Limb (tissue), 2 donors: ENCODE results near the gene TOGARAM2.
"Not testable (repeated sequence)": the region's sequence is repeated elsewhere in the genome, so short reads cannot be mapped to it uniquely, and the experiment has no call there.

Experiments
- DNase-seq, 2 donors: peaks; one replicate each; pipeline ENCODE4 v3.0.0-alpha.2; 2016; ENCODE audit errors: extremely low spot score in 2 of 2

Gene TOGARAM2

GRCh38 chr2:28977176-28977875 lies 3.8 kb upstream of the TOGARAM2 start:
- DNase-seq, result no peak

- DNase-seq, result not testable (repeated sequence)
These were observed 3.1 kb upstream of the TOGARAM2 start for GRCh38 chr2:28978001-28978400.

- DNase-seq, result no peak
These were observed 2.5 kb upstream of the TOGARAM2 start for GRCh38 chr2:28978606-28979005.

- DNase-seq, result no peak
These were observed 2.1 kb upstream of the TOGARAM2 start for GRCh38 chr2:28979041-28979440.

GRCh38 chr2:28979576-28980366 lies 1.3 kb upstream of the TOGARAM2 start:
- DNase-seq, result no peak

GRCh38 chr2:28980368-28981015 lies 606 bp upstream of the TOGARAM2 start:
- DNase-seq, result no peak

GRCh38 chr2:28981620-28982376 lies 700 bp downstream of the TOGARAM2 start:
- DNase-seq, result no peak

- DNase-seq, result no peak
These were observed 1.4 kb downstream of the TOGARAM2 start for GRCh38 chr2:28982381-28982950.

GRCh38 chr2:28986429-28986828 lies 5.3 kb downstream of the TOGARAM2 start:
- no peak for DNase-seq

- DNase-seq, result no peak
These were observed 8.9 kb downstream of the TOGARAM2 start for GRCh38 chr2:28989973-28990372.

- DNase-seq, result no peak
These were observed 9.3 kb downstream of the TOGARAM2 start for GRCh38 chr2:28990445-28990844.

- DNase-seq, result no peak
These were observed 9.9 kb downstream of the TOGARAM2 start for GRCh38 chr2:28991021-28991420.

GRCh38 chr2:28991460-28991859 lies 10.4 kb downstream of the TOGARAM2 start:
- DNase-seq, result no peak

- peak in 1 of 2 donors; percentile 49 for DNase-seq
These were observed 12.3 kb downstream of the TOGARAM2 start for GRCh38 chr2:28993206-28993960.

GRCh38 chr2:28994074-28994473 lies 13.0 kb downstream of the TOGARAM2 start:
- no peak for DNase-seq

GRCh38 chr2:28994679-28995078 lies 13.6 kb downstream of the TOGARAM2 start:
- no peak for DNase-seq

GRCh38 chr2:28995765-28996750 lies 15.0 kb downstream of the TOGARAM2 start:
- DNase-seq, result no peak

GRCh38 chr2:28997237-28997846 lies 16.2 kb downstream of the TOGARAM2 start:
- DNase-seq, result no peak
